Limb (tissue), 2 donors: Measurements from ENCODE around the gene PDE6H.

Experiments used
- DNase-seq, 2 donors: peaks; one replicate each; pipeline ENCODE4 v3.0.0-alpha.2; 2016; ENCODE audit errors: extremely low spot score in 2 of 2

The PDE6H gene

GRCh38 chr12:15001733-15002382 lies 29.0 kb downstream of the PDE6H start:
- DNase-seq = peak; percentile 64 to 70

GRCh38 chr12:15004421-15004820 lies 31.6 kb downstream of the PDE6H start:
- DNase-seq = no peak

- no peak for DNase-seq
These were observed 32.2 kb downstream of the PDE6H start for GRCh38 chr12:15005064-15005463.

- DNase-seq = no peak
These were observed 34.7 kb downstream of the PDE6H start for GRCh38 chr12:15007551-15007950.

DNA sequence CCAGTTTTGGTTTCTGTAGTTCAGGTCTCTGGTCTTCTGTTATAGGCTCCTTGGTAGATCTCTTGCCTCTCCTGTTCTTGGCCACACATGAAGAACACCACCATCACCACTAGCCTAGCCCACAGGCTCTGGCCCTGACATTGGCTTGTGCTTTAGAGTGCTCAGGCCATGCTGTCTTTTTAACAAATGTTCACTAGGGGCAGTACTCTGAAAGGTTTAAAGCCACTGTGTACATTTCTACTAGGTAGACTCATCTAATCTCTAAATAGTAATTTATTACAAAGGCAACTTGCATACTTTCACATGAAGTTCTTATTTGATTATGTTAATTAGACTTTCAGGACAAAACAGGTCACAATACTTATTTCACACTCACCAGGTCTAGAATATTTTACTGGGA lies 38.3 kb downstream of the PDE6H start:
- DNase-seq = no peak

- DNase-seq = no peak
These were observed 40.9 kb downstream of the PDE6H start for GRCh38 chr12:15013634-15014179.

GRCh38 chr12:15014708-15015107 lies 41.9 kb downstream of the PDE6H start:
- DNase-seq = no peak

DNA sequence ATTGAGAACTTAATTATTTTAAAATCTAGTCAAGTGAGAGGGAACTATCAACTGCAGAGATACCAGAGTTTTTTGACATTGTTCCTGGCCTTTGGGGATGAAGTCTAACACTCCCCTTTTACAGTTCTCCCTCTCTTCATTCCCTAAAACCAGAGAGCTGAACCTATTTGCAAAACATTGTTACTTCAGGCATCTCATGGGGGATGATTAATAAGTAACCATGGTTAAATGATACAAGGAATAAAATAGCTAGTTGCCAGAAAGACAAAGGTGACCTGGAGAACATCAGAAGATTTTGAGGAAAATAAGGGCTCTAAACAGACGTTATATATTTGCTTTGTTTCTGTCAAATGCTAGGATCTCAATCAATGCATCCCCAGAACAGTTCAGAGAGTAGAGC lies 42.3 kb downstream of the PDE6H start:
- DNase-seq = no peak

DNA sequence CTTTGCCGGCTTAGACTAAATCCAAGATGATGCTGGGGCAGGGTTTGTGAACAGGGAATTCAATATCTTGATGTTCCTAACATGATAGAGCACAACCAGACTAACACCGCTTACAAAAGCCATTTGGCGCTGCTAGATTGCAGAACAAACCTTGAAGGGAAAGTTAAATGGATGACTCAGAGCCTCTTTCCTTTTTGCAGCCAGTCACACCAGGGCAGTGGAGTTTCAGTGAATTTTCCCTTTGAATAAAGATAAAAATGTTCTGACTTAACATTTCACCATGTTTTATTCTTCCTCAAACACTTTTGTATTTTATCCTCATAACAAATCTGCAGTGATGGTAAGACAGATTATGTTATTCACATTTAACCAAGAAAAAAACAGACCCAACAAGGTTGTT lies 47.3 kb downstream of the PDE6H start:
- no peak for DNase-seq
